GM18909 (cell line): ENCODE measurements around the gene GALNT9.
"Not testable (repeated sequence)": the region's sequence is repeated elsewhere in the genome, so short reads cannot be mapped to it uniquely, and the experiment has no call there.

Experiments
- ATAC-seq: cut with Tn5 transposase; IDR thresholded peaks from one replicate; pipeline ENCODE4 v1.9.1; 2021; ENCODE audit warnings: mild to moderate bottlenecking; ENCODE audit not compliant: unreplicated experiment, poor library complexity

The GALNT9 gene

GRCh38 chr12:132359551-132359950 is 30.2 kb upstream of the GALNT9 start:
- no peak for ATAC-seq

GRCh38 chr12:132358241-132359225 is 29.1 kb upstream of the GALNT9 start:
- not testable (repeated sequence) for ATAC-seq

DNA sequence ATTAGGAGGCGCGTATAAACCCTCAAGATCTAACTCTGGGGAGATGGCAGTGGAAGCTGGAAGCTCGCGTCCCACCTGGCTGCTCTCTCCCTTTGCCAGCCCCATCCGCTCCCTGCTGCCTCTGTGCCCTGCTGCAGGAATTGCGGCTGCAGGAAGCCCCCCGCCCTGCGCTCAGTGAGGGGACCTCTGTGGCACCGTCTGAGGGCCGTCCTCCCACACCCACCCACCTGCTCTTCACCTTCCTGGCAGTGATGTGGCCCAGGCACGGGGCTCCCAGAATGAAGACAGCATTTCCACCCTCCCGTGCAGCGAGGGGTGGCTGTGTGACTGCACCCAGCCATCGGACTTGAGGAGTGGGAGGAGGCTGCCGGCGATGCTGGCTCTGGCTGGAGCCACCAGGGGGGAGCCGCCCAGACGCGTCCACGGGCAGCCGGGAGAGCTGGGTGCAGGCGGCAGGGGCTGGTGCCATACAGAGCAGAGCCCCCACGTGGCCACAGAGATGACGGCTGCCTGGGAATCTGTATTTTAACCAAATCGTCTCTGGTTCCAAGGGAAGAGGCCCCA is 28.3 kb upstream of the GALNT9 start:
- ATAC-seq: no peak

DNA sequence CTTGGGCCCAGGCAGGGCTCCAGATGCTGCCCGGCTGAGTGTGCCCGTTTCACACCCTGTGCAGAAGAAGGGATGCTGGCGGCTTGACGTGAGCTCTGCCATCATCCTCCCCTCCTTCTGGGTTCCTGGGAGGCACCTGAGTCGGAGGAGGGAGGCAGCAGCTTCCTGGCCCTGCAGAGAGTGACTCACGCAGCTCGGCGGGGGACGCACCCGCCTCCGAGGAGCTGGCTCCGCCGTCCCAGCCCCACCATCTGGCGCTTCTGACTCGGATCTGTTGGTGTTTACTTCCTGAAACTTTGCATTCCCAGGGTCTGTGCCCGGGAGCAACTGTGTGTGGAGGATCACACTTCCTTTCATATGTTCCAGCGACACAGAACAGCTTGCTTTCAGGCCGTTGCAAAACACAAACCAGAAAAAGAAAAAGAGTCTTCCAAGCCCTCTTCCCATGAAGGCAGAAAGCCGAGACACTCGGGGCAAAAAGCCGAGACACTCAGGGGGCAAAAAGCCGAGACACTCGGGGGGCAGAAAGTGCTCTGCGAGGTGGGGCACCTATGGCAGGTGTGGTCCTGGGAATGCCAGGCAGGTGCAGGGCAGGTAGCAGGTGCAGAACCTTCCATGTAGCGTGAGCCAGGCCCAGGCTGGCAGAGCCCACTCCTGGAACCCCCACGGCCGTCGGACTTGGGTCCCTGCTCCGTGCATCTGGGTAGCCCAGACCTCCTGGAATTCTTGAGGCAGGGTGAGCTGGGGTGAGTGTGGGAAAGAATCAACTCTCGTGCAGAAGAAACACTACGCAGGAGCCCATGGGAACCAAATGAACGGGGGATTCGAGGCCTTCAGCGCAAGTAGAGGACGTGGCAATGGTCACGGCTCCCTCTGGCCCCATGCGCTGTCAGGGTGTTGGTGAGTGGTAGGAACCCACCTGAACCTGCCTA is 27.6 kb upstream of the GALNT9 start:
- ATAC-seq: no peak

DNA sequence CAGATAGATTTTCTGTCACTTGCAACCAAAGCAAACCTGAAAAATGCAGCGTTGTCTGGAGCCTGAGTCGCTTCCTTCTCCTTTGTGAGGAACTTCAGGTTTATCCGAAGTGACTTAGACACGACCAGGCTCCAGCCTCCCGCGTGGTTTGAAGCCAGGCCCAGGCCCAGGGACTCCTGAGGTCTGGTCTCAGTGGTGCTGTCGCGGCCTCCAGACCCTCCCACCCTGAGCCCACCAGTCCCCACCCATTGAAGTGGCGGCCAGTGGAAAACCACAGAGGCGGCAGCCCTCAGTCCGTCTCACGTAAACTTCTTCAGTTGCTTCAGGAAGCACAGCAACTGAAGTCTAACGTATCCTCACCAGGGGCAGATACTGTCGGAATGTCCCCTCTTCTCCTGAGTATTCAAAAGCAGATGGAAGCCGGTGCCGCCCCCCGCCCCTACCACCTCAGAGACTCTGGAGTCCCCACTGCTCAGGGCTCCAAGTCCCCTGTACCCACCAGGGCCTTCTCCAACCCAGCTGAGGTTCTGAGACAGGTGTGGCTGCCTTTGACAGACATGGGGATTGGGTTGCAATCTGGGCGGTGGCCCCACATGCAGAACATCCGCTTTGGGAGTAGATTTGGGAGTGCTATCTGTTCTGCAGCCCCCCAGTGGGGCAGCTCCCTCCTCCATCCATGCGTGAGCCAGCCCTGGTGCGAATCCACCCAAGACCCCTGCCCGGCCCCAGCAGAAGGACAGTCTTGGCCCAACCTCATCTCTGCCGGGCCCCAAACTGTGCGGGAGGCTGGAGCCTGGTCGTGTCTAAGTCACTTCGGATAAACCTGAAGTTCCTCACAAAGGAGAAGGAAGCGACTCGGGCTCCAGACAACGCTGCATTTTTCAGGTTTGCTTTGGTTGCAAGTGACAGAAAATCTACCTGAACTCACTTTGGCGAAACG is 26.6 kb upstream of the GALNT9 start:
- ATAC-seq: no peak

GRCh38 chr12:132354982-132355680 is 25.7 kb upstream of the GALNT9 start:
- ATAC-seq: no peak

GRCh38 chr12:132354211-132354981 is 25.0 kb upstream of the GALNT9 start:
- no peak for ATAC-seq

DNA sequence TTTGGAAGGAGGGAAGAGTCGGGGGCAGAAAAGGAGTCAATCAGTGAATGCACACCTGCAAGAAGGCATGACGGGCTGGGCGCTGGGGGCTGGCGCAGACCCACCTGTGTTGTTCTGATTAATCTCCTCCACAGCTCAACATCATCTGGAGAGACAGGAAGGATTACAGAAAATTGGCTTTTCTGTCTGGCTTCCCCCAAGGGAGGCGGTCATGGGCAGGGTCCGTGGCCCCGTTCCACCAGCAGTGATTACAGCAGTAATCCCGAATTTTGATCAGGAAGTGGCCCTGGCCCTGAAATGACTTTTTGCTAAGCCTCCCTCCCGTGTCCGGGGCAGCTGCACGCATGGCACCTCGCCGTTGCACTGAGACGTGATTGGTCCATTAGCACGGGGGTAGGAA is 24.4 kb upstream of the GALNT9 start:
- ATAC-seq: no peak

DNA sequence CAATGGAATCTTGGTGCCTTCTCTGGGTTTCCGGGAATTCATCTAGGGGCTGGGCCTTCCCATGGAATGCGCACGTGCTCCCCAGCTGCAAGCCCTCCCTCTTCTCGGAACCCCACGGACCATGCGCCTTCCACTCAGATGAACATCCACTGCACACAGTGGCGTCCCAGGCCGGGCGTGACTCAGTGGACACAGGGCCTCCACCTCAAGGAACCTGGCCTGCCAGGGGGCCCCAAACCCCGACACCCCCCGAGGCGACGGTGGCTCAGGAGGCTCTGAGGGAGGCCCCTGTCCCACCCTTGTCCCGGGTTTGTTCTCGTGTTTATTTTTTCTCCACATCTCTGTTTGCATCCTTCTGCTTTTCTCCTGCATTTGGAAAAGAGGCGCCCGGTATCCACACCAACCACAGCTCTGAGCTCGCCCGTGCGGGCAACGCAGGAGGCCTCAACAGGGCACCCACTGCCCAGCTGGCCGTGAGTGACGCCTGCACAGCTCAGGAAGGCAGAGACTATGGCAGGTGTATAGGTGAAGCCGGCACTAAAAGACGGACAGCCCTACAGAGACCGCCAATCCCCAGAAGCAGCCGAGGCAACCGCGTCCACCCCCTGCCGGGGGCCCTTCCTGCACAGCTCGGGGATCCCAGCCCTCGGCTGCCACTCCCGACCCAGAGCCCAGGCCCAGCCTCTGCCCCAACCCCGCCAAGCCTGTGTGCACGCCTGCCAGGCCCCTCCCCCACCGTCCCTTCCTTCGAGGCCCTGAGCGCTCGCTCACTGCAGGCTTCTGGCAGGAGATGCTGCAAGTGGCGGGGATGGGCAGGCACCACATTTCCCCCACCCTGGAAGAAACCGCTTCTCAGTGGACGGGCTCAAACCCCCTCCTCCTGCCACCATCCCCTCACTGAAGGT is 23.8 kb upstream of the GALNT9 start:
- no peak for ATAC-seq

GRCh38 chr12:132351751-132352495 is 22.5 kb upstream of the GALNT9 start:
- ATAC-seq: no peak

GRCh38 chr12:132349501-132350131 is 20.2 kb upstream of the GALNT9 start:
- no peak for ATAC-seq

DNA sequence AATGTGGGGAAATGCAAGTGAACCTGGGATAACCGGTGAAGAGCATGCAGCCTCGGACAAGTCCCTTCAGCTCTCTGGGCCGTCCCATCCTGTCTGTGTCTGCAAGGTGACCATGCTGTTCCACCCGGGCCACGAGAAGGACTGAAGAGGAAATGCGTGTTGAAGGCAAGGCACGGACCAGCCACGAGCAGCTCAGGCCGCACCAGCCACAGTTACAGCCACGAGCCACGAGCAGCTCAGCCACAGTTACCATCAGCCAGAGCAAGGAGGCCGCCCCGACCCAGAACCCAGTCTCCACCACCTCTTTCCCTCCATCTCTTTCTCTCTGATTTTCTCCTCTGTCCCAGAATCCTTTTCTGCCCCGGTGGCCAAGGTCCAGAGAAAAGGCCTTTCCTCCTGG is 18.8 kb upstream of the GALNT9 start:
- no peak for ATAC-seq

DNA sequence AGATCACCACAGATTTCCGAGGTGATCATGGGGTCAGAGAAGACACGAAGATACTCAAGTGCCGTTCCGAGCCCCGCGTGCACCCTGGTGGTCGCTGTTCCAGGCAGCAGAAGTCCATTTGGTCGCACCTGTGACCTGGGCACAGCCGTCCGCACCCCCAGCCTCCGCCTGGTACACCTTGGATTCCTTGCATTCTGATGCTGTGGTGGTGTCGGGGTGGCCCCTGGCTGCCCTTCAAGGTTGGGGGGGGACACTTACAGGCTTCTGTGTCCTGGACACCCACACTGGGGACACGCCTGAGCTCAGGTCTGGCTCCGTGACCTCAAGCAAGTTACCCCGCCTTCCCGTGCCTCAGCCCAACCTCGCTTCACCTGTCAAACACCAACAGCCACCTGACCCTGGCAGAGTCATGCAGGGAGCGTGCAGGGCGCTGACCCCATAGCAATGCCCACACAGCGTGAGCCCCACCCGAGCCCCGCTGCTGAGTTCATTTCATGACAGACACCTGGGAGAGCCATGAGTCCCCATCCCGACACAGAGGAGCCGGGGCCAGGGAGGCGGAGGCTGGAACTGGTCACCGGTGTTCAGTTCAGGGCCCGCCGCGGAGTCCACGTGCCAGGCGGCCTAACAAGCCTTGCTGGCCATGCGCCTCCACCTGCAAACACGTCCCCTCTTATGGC is 17.9 kb upstream of the GALNT9 start:
- ATAC-seq: no peak

DNA sequence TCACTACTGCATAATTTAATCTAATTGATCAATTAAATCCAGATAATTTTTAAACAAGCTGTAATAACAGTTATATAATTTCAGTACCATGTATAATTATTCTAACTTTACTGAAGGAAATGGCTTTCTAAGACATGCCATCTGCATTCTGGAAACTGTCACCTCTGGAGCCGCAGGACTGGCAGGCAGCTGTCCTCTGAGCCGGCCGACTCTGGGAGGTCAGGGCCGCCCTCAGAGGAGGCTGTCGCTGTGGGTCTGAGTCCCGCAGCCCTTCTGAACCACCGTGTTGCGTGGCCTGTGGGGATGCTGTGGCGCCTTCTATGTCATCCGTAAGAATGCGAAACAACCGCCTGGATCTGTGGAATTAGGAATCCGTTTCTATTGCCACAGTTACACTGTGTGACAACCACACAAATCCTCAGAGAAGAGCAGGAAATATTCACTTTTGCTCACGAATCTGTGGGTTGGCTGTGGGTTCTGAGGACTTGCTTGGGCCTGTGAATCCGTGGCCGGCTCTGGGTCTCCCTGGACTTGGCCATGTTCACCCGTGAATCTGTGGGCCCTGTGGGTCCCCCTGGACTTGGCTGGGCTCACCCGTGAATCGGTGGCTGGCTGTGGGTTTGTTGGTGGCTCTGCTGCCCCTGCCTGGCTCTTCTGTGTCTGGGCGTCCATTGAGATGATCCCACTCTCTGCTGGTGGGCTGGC is 17.2 kb upstream of the GALNT9 start:
- no peak for ATAC-seq
